ENCODE measurements around the gene ZDHHC1.
A peak's percentile ranks its signal among the peaks of the same experiment; 100 is the strongest.
"Not testable (repeated sequence)": the region's sequence is repeated elsewhere in the genome, so short reads cannot be mapped to it uniquely, and the experiment has no call there.

Gene ZDHHC1

DNA sequence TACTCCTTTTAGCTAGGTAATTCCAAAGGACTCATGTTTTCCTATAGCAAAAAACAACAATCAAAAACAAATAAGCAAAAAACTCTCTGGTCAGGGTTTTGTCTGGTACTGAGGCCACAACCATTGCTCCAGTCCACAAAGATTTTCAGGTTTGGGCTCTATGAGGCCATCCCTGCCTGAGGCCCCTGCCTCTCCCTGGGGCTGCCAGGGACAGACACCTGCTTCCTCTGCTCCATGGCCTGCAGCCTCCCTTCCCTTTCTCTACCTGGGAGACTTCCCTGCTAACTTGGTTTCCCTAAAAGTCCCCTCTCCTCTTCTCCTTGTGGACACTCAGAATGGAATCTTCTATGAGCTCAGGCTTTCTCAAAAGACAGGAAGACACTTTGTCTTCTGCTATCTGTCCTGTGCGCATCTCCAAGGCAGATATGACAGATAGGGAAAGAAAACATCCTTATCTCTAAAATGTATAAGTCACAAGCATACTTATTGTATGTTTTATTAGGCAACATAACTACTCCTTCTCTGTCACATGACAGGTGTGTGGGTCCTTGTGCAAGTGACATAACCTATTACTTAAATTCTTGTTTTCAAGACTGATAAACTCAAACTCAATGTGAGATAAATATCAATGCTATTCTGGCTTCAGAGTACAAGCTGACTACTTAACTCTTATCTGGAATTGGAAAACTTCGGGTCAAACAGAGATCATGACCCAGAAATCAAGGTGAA, 1.2 kb upstream of the ZDHHC1 start:
- no peak for TF ChIP-seq SPI1 (IDR thresholded peaks at IDR 0.05; ENCODE audit: borderline replicate concordance, low read depth)
- TF ChIP-seq, protein P1, sequence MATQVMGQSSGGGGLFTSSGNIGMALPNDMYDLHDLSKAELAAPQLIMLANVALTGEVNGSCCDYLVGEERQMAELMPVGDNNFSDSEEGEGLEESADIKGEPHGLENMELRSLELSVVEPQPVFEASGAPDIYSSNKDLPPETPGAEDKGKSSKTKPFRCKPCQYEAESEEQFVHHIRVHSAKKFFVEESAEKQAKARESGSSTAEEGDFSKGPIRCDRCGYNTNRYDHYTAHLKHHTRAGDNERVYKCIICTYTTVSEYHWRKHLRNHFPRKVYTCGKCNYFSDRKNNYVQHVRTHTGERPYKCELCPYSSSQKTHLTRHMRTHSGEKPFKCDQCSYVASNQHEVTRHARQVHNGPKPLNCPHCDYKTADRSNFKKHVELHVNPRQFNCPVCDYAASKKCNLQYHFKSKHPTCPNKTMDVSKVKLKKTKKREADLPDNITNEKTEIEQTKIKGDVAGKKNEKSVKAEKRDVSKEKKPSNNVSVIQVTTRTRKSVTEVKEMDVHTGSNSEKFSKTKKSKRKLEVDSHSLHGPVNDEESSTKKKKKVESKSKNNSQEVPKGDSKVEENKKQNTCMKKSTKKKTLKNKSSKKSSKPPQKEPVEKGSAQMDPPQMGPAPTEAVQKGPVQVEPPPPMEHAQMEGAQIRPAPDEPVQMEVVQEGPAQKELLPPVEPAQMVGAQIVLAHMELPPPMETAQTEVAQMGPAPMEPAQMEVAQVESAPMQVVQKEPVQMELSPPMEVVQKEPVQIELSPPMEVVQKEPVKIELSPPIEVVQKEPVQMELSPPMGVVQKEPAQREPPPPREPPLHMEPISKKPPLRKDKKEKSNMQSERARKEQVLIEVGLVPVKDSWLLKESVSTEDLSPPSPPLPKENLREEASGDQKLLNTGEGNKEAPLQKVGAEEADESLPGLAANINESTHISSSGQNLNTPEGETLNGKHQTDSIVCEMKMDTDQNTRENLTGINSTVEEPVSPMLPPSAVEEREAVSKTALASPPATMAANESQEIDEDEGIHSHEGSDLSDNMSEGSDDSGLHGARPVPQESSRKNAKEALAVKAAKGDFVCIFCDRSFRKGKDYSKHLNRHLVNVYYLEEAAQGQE (IDR thresholded peaks at IDR 0.05; ENCODE audit: insufficient replicate concordance, low read depth), result no peak
- no peak for TF ChIP-seq POLR2AphosphoS5 (IDR thresholded peaks at IDR 0.05; ENCODE audit: low read depth)
- TF ChIP-seq GABPA (IDR thresholded peaks at IDR 0.05; ENCODE audit: low read depth), result no peak
- TF ChIP-seq, protein P2, sequence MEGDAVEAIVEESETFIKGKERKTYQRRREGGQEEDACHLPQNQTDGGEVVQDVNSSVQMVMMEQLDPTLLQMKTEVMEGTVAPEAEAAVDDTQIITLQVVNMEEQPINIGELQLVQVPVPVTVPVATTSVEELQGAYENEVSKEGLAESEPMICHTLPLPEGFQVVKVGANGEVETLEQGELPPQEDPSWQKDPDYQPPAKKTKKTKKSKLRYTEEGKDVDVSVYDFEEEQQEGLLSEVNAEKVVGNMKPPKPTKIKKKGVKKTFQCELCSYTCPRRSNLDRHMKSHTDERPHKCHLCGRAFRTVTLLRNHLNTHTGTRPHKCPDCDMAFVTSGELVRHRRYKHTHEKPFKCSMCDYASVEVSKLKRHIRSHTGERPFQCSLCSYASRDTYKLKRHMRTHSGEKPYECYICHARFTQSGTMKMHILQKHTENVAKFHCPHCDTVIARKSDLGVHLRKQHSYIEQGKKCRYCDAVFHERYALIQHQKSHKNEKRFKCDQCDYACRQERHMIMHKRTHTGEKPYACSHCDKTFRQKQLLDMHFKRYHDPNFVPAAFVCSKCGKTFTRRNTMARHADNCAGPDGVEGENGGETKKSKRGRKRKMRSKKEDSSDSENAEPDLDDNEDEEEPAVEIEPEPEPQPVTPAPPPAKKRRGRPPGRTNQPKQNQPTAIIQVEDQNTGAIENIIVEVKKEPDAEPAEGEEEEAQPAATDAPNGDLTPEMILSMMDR (IDR thresholded peaks at IDR 0.05; ENCODE audit: insufficient read depth, low read length), result no peak
- peaks cover 16% of the 10 kb centered on the region for H3K27me3 ChIP-seq (ENCODE audit: insufficient read depth, poor library complexity, severe bottlenecking)
- no peak overlapping the region for H3K4me3 ChIP-seq (replicated peaks; ENCODE audit: insufficient read depth, low read length)
- no peak overlapping the region for H3K27ac ChIP-seq (replicated peaks)
- no peak for DNase-seq (ENCODE audit: low read depth in 1 of 2, low spot score in 1 of 2)

DNA sequence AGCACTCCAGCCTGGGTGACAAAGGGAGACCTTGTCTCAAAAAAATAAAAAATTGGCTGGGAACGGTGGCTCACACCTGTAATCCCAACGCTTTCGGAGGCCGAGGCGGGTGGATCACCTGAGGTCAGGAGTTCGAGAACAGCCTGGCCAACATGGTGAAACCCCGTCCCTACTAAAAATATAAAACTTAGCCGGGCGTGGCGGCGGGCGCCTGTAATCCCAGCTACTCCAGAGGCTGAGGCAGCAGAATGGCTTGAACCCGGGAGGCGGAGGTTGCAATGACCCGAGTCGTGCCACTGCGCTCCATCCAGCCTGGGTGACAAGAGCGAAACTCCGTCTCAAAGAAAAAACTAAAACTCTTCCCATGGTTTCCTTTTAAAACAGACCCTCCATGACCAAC, 856 bp downstream of the ZDHHC1 start:
- not testable (repeated sequence) for H3K27ac ChIP-seq (replicated peaks); H3K4me3 ChIP-seq (replicated peaks; ENCODE audit: insufficient read depth, low read length); DNase-seq (ENCODE audit: low read depth in 1 of 2, low spot score in 1 of 2)
- H3K27me3 ChIP-seq (ENCODE audit: insufficient read depth, poor library complexity, severe bottlenecking), result peaks cover 16% of the 10 kb centered on the region

DNA sequence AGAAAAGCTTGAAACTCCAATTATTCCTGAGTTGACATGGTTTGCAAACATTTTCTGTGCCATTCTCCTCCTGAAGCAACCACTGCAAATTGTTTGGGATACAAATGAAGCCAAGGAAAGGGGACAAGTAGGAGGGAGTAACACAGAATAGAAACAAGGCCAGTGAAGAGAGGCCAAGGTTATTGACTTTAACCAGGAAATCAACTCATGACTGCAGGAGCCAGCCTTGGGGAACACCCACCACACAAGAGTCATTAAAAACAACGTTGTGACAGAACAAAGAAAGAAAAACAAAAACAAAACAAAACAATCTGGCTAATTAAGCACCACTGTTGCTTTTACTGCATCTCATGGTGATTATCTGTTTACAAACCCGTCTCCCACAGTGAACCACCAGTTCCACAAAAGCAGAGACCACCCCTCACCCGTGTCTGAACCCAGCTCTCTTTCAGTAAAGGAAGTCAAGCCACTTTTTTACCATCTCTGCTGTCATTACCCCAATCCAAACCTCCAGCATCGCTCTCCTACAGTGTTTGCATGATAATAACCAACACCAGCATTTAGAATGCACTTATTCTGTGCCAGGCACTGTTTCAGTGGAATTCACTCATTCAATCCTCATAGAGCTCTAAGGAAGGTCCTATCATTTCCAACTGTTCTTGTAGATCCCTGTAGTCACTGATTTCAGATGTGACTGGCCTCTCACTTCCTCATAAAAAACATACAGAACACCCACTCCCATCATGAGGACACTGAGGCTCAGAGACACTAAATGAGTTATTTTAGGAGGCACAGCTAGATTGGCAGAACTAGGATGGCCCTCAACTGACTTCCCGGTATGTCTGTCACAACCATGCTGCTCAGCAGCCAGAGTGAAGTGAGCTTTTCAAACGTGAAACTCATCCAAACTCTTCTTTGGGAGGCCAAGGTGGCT, 2.0 kb downstream of the ZDHHC1 start:
- DNase-seq (ENCODE audit: low read depth in 1 of 2, low spot score in 1 of 2), result no peak
- Histone ChIP-seq H3K4me3 (replicated peaks; ENCODE audit: insufficient read depth, low read length) (no peak overlapping the region), H3K27ac (replicated peaks) (no peak overlapping the region), H3K27me3 (ENCODE audit: insufficient read depth, poor library complexity, severe bottlenecking) (peaks cover 16% of the 10 kb centered on the region)
- TF ChIP-seq, protein P1 (IDR thresholded peaks at IDR 0.05; ENCODE audit: insufficient replicate concordance, low read depth), result no peak
- TF ChIP-seq SPI1 (IDR thresholded peaks at IDR 0.05; ENCODE audit: borderline replicate concordance, low read depth) (peak; percentile 4; the same call in 1 of the 2 replicates), GABPA (IDR thresholded peaks at IDR 0.05; ENCODE audit: low read depth) (no peak)

DNA sequence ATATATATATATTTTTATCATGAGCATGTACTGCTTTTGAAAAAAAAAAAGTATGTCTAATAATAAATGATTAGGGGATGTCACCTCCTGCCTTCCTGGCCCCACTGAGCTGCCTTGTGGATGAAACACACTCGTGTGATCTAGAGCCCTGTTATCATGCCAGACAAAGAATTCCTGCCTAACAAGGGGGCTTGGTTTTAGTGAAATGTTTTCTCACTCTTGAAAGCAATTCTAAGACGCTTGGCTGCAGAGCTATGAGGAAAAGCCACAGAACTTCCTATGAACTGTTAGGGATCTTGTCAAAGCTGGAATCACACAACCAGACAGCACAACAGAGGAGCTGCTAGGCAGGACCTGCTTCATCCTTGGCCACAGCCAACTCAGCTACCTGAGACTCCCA, 4.0 kb downstream of the ZDHHC1 start:
- TF ChIP-seq POLR2AphosphoS5 (IDR thresholded peaks at IDR 0.05; ENCODE audit: low read depth) (no peak), GABPA (IDR thresholded peaks at IDR 0.05; ENCODE audit: low read depth) (no peak), SPI1 (IDR thresholded peaks at IDR 0.05; ENCODE audit: borderline replicate concordance, low read depth) (no peak)
- TF ChIP-seq, protein P2 (IDR thresholded peaks at IDR 0.05; ENCODE audit: insufficient read depth, low read length), result no peak
- TF ChIP-seq, protein P1 (IDR thresholded peaks at IDR 0.05; ENCODE audit: insufficient replicate concordance, low read depth), result no peak
- Histone ChIP-seq H3K27me3 (ENCODE audit: insufficient read depth, poor library complexity, severe bottlenecking) (peaks cover 13% of the 10 kb centered on the region), H3K27ac (replicated peaks) (no peak overlapping the region), H3K4me3 (replicated peaks; ENCODE audit: insufficient read depth, low read length) (no peak overlapping the region)
- no peak for DNase-seq (ENCODE audit: low read depth in 1 of 2, low spot score in 1 of 2)
